Measurements from ENCODE around the gene SKOR2.

The SKOR2 gene

DNA sequence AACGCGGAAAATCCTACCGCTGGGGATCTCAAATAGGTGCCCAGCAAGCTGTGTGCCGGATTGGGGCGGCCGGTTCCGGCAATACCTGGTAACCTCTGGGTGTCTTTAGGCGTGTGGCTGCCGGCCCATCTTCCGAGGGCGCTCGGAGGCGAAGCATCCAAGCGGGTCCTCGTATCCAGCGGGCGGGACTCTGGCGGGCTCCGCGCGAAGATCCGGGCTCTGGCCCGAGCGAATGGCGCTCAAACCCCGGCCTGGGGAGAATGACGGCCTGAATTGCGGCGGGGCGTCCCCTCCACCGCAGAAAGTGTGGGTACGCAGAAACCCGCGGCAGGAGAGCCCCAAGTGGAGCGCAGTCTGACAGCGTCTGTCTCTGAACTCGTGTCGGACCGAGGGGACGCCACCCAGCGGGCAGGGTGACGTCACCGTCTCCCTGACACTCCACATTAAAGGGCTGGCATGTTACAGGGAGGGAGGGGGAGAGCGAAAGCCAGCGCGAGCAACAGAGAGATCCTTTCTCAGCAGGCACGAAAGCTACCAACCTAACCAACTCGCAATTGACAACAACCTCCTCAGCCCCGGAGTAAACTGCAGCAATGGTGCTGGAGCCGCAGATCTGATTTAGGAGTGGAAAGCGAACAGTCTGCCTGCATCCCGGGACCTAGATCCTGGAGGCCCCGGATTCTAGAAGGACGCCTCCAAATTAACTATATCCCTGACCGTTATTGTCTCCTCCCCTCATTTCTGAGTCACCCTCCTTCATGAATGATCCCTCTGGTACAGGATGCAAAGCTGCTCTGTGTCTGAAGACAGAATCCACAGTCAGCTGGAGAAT is at the start of gene SKOR2:
Gene SKOR2, minus strand, starts transcription at position 372 of the 832 bp plus-strand sequence. CDS start 2,477 bp downstream, outside the sequence.
- no peak for DNase-seq (ENCODE audit: low spot score)

DNA sequence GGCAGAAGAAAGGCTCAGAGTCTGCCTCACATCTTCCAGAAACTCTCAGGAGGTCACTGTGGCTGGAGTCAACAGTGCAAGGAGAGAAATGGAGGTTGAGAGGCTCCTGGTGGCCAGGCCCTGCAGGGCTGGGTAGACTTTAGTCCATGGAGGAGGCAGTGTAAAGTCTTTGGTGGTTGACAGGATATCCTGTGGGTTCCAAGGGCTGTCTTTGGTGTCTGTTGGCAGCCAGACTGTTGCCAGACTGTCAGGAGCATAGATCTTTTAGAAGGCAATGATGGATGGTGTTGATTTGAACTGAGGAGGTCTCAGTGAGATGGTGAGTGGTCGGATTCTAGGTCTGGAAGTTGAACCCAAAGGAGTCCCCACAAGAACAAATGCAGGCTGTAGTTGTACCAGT is 45.0 kb upstream of the SKOR2 start:
- no peak for DNase-seq (ENCODE audit: low spot score)

- DNase-seq (ENCODE audit: low spot score): no peak
These were observed 43.3 kb upstream of the SKOR2 start for GRCh38 chr18:47294801-47295200.

DNA sequence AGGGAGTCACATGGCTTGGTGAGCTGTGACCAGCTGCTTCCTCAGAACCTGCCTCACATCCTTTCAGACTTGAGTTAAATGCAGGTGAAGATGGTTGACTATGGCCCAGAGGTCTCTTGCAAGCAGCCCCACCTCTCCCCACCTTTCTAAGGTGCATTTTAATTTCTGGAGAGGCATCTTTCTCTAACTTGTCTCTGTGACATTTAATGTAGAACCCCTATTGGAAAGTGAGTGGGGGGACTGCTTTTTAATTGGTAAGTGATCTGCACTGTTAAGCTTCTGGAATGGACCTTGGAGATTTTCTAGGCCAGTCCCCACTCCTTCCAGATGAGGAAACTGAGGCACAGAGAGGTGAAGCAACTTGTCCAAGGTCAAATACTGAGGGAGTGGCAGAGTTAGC is 37.3 kb upstream of the SKOR2 start:
- no peak for DNase-seq (ENCODE audit: low spot score)

- no peak for DNase-seq (ENCODE audit: low spot score)
These were observed 36.6 kb upstream of the SKOR2 start for GRCh38 chr18:47287911-47288585.

- no peak for DNase-seq (ENCODE audit: low spot score)
These were observed 35.4 kb upstream of the SKOR2 start for GRCh38 chr18:47286776-47287410.

GRCh38 chr18:47285456-47285855 is 34.0 kb upstream of the SKOR2 start:
- no peak for DNase-seq (ENCODE audit: low spot score)

- DNase-seq (ENCODE audit: low spot score): no peak
These were observed 33.4 kb upstream of the SKOR2 start for GRCh38 chr18:47284721-47285395.

DNA sequence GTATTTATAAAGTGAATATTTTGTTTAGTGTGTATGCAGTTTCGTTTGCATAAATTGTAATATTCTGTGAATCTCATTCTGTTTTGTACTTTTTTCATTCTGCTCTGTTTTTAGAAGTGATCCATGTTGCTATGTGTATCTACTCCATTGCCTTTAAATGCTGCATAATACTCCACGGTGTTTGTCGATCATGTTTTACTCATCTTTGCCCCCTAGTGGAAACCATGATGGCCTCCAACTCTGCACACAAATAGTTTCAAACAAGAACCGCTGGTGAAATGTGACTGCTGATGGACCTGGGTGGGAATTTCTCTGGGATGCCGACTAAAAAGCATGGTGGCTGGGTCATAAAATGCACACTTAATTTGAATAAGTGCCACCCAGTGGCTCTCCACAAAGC is 32.0 kb upstream of the SKOR2 start:
- DNase-seq (ENCODE audit: low spot score): peak; percentile 47

DNA sequence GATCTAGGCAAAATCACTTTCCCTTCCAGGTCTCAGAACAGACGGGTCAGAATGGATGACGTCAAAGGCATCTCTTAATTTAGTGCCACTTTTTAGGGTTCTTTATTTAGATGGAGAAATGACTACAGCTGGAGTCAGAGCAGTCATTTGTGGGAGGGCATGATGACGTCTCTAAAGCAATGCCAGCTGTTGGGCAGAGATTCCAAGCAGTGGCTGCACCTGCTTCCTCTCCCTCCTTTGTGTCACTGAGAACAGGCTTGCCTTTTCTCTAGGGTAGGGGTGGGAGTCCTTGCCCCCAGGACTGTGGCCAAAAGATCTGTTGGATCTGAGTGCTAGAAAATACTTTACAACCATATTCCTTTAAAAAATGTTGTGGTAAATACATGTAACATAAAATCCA is 28.7 kb upstream of the SKOR2 start:
- no peak for DNase-seq (ENCODE audit: low spot score)

- no peak for DNase-seq (ENCODE audit: low spot score)
These were observed 23.5 kb upstream of the SKOR2 start for GRCh38 chr18:47274961-47275360.

GRCh38 chr18:47265197-47265596 is 13.7 kb upstream of the SKOR2 start:
- peak; percentile 45 for DNase-seq (ENCODE audit: low spot score)

- no peak for DNase-seq (ENCODE audit: low spot score)
These were observed 12.8 kb upstream of the SKOR2 start for GRCh38 chr18:47264308-47264700.

- no peak for DNase-seq (ENCODE audit: low spot score)
These were observed 12.2 kb upstream of the SKOR2 start for GRCh38 chr18:47263430-47264307.

- no peak for DNase-seq (ENCODE audit: low spot score)
These were observed 11.6 kb upstream of the SKOR2 start for GRCh38 chr18:47263150-47263429.

- no peak for DNase-seq (ENCODE audit: low spot score)
These were observed 11.1 kb upstream of the SKOR2 start for GRCh38 chr18:47262301-47263149.

GRCh38 chr18:47261902-47262300 is 10.4 kb upstream of the SKOR2 start:
- no peak for DNase-seq (ENCODE audit: low spot score)

DNA sequence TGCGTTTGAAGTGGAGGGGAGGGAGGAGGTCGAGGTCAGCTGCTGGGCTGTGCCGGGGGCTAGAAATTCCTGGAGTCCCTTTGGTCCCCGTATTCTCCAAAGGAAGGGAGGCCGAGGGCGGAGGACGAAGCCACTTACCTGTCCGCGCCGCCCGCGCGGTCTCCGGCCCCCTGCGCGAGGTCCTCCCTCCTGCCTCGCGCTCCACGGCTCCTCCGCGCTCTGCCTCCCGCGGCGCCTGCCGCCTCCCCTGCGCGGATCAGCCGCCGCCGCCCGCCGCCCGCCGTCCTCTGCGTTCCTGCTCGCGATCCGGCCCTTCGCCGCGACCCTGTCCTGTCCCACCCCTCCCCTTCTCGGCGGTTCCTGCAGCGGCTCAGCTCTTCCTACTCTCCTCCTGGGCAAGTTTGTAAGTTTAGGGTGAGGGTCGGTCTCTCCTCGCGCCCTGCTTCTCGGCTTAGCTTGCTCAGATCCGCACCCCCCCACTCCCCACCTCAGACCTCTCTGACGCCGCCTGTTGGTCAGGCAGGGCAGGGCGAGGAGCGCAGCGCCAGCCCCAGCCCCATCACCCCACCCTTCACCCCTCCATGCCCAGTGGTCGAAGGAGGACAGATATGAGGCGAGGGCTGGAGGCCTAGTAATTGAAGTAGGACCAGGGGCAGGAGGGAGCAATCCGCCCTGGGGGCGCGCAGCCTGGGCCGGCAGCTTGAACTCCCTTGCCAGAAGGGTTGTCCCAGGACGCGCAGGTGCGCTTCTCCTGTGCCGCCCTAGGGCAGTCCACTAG is 9.7 kb upstream of the SKOR2 start:
- DNase-seq (ENCODE audit: low spot score): no peak

GRCh38 chr18:47260120-47260923 is 8.9 kb upstream of the SKOR2 start:
- DNase-seq (ENCODE audit: low spot score): no peak
